HUDEP-2 (cell line): ENCODE measurements around the gene FILIP1L.

Experiments
- DNase-seq, 76 experiments: peaks; one replicate each; lab custom pipeline; 2025; ENCODE audit not compliant: unreplicated experiment in 76 of 76; lab: John Stamatoyannopoulos, UW

Gene FILIP1L

DNA sequence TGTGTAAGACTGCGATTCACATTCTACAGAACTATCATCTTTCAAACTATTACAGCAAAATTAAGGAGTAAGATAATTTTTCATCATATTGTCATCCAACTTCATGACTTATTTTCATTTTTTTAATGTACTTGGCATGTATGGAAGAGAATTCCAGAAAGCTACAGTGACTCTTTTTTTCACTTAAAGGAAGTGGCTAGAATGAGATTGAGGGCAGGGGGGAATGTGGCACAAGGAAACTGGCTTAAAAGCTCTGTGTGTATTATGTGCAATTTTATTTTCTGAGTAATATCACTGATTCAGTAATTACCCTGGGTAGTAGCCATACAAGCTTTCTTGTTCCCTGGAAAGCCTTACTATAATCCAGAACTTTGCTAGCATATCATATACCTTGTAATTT lies 94.6 kb downstream of the FILIP1L start:
- DNase-seq: no peak

GRCh38 chr3:100018806-100019205 lies 95.5 kb downstream of the FILIP1L start:
- DNase-seq: no peak

DNA sequence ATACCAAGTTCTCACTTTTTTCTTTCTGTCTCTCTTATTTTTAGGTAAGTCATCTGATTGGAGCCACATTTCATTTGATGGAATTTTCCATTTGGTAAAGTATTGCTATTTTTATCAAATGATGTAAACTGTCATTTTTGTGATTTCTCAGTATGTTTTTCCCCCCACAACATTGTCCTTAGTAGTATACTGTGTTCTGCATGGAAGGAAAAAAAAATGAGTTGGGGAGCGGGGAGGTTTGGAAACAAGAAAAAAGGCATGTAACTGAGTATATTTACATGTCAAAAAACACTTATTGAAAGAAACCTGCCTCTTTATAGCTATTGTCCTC lies 104.2 kb downstream of the FILIP1L start:
- DNase-seq: no peak

GRCh38 chr3:100009276-100010086 lies 104.8 kb downstream of the FILIP1L start:
- DNase-seq: no peak

DNA sequence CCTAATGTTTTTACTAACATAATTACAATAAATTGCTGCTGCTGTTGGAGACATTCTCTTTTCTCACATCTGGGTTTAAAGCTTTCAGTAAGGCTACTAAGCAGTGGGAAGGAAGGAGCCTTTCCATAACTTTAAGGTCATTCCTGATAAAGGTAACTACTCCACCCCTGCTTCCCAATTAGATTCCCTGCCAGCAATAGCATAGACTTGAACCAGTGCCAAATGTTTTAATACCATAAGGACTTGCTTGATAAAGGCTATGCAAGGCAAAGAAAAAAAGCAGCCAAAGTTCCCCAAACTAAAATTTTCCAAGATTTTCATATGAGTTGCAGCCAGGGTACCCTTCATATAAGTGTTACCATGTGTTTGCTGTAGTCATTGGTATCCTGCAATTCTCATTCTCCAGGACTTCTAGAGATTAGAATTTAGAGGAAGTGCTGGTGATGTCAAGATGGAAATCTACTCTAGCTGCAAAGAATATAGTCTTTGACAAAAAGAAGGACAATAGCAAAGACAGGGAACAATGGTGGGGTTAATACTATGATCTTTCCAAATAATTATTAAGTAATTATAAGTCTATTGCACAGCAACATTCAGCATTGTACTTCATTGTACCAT lies 106.1 kb downstream of the FILIP1L start:
- peak in 1 of 76 experiments; percentile 2 for DNase-seq

GRCh38 chr3:100007313-100007712 lies 107.0 kb downstream of the FILIP1L start:
- no peak for DNase-seq

DNA sequence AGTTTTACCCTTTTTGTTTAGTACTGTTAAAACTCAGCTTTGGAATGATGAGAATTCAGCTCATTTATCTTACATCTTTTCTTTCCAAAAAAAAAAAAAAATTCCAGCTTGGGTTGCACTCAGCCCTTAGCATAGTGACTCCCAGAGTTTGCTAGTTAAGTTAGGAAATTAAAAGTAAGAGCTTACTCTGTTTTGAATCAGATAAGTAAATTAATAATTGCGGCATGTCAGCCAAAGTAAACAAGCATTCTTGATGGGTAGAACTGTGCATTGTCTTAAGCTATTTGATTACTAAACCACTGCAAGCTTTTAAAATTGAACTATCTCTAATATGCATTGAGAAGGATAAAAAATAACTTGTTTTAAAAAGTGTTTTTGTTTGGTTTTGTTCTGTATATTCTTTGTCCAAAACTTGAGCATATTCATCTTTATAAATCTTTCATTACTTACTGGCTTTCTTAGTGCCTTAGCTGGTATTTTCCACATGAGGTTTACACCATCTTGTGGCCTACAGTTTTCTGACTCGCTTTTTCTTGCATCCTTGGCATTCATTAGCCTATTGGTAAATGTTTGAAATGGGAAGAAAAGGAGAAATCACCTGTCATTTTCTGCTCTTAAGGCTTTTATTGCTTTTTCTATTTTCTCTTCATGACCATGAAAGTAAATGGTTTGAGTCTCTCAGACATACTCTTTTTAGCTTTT lies 107.6 kb downstream of the FILIP1L start:
- DNase-seq: no peak

DNA sequence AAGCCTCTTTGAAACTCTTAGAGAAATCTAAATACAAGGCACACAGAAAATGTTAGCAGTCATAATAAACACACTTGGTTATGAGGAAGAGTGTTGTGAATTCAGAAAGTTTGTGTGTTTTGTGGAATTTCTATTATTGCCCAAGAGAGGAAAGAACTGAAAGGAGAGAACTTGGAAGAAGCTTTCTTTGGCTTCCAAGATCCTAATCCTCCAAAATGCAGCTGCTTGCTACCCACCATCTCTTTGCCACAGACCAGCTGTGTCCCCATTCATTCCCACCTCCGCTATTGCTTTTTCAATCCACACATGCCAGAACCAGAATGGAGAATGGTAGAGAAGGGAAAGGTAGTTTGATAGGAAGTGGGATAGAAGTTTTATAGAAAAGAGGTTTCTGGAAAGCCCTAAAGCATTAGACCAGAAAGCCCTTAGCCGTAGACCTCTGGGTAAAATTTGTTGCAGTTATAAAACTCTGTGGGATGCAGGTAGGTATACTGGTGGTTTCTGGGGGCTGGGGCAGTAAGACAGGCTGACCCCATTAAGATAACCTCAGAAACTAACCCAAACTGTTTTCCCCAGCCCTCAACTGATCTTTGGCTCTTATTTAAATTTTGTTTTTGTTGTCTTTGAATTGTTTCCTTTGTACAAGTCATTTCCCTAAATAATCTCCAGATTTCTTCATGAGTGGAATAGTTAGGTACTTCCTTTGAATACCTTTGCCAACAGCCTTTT lies 108.5 kb downstream of the FILIP1L start:
- DNase-seq: no peak

DNA sequence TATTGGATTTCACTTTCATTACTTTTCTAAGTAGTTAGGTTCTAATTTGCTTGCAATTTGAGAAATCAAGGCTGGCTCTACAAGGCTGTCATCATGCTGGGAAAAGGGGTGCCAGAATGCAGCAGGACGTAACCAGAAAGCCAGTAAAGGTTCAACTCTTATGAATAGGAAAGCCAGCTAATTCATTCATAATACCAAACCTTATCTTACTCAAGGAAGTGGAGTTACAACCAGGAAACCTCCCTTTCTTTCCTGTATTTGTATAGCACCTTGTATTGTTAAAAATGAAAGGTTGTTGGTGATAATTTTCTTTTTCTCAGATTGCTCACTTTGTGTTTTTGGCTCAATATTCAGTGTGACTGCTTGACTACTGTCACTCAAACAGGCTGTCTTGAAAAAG lies 109.4 kb downstream of the FILIP1L start:
- no peak for DNase-seq

- no peak for DNase-seq
These were observed 110.4 kb downstream of the FILIP1L start for GRCh38 chr3:100003609-100004503.

GRCh38 chr3:100002599-100003350 lies 111.5 kb downstream of the FILIP1L start:
- no peak for DNase-seq

DNA sequence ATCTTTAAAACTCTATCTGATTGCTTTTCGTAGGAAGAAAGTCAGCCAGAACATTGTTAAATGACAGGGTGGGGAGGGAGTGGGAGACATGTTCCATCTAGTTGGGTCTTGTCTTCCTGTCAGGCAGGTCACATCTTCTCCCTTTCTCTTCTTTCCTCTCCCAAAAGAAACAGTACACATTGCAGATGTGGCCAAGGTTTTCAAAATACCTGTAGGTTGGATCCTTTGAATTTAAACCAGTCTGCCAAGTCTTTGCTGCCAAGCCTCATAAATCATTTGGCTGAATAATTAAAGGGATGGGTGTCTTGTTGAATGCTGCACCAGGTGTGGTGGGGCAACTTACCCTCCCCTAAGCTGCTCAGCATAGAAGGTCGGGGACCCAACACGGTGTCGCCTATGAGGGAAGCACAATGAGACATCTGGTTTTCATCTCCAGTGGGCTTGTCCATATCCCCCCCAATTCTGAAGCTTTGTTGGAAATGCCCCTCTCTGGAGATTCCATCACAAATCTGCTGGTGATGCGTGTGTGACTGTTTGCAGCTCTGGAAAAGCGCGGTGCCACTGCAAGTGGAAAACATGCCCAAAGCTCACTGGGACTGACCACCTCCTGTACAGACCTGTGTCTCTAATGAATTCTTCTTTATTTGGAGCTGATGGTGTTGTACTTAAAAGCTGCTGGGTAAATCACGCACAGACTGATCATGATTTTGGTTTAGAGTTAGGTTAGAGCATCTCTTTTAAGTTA lies 112.6 kb downstream of the FILIP1L start:
- no peak for DNase-seq

DNA sequence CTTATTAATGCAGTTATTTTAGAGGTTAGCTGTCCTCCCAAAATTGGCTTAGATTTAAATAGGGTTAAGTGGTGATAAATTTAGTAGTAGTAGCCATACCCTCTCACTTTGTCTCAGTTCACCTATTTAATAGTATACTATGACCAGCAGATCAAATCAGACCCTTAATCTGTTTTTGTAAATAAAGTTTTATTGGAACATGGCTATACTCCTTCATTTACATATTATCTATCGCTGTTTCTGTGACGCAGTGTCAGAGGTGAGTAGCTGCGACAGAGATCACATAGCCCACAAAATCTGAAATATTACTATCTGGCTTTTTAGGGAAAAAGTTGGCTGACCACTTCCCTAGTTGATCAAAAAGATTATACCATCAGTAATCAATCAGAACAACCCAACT lies 113.2 kb downstream of the FILIP1L start:
- DNase-seq: no peak

GRCh38 chr3:99999536-99999935 lies 114.8 kb downstream of the FILIP1L start:
- no peak for DNase-seq

GRCh38 chr3:99997293-99997692 lies 117.0 kb downstream of the FILIP1L start:
- no peak for DNase-seq

- no peak for DNase-seq
These were observed 124.1 kb downstream of the FILIP1L start for GRCh38 chr3:99990179-99990578.

DNA sequence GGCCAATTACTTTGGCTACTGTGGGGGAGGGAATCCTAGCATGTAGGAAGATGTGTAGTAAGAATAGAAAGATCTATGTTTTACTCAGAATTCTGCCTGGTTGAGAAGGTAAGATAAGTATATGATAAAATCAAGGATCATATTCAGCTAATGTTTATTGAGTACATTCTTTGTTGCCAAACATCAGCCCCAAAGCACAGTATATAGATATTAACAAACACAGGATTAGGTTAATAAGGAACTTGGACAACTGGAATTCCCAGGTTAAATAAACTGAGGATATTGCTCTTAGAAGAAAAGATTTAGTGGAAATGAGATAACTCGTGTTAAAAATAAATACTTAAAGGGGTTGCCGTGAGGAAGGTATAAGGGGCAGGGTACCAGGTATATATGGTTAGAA lies 129.6 kb downstream of the FILIP1L start:
- no peak for DNase-seq

DNA sequence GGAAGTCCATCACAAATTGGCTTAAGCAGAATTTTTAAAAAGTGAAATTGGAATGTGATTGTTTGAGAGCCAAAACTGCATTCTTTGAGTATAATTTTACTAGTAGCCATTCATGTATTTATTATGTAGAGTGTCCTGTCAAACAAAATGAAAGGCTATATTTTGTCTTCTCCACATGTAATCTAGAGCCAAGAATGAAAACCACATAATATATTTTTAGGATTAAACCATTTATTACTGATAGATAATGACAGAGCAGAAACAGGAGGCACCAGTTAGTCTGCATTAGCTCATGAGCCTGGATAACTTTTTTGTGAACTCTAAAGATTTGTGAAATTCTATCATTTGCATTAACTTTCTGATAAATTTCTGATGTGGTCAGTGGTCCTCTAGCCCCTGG lies 130.2 kb downstream of the FILIP1L start:
- DNase-seq: no peak

GRCh38 chr3:99982650-99983049 lies 131.7 kb downstream of the FILIP1L start:
- no peak for DNase-seq
